HG02884 (cell line): ENCODE results near the gene IL2RG.

Source experiments
- ATAC-seq: cut with Tn5 transposase; IDR thresholded peaks from one replicate; pipeline ENCODE4 v1.9.1; 2021; ENCODE audit warnings: mild to moderate bottlenecking, moderate library complexity; ENCODE audit not compliant: unreplicated experiment

Gene IL2RG

GRCh38 chrX:71081330-71082123 lies 29.9 kb downstream of the IL2RG start:
- no peak for ATAC-seq

- no peak for ATAC-seq
Observed at GRCh38 chrX:71070531-71070930, 40.8 kb downstream of the IL2RG start.

DNA sequence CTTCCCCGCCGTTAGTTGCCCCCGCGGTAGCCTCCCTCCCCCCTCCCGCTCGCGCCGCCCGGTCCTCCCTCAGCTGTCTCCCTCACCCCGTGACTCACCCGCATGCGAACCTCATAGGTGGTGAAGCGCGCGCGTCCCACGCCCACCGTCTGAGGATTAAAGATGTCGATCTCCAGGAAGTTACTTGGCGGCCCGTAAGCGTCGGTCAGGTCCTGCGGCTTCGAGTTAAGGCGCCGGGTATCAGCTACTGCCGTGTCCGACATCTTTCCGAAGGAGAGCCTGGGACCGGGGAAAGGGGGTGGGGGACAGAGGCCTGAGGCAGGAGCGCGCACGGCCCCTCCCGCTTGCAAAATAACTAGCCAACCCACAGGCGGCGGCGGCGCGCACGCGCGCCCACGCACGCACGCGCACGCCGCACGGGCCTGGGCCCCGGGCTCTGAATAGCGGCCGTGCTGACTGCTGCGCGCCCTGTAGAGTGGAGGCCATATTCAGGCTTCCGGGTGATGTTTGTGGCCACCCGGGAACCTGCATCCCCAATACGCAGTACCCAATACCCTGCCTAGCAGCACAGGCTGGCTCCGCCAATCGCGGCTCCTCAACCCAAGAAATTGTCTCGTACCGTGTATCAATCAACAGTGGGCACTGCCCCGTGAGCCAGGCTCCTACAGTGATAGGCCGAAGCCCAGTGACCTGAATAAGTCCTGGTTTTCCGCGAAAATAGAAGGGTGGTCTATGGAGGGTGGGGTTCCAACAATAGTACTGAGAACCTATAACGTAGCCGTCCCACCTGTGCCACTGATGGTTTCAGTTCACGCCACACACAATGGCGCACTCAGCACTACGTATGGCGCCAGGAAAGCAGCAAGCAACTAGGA lies 43.1 kb downstream of the IL2RG start, which contains the start of gene SNX12:
TSS of gene SNX12 (minus strand) at position 291 of the 875 bp plus-strand sequence. CDS start at position 263, 28 bp downstream.
- peak; percentile 96 for ATAC-seq

DNA sequence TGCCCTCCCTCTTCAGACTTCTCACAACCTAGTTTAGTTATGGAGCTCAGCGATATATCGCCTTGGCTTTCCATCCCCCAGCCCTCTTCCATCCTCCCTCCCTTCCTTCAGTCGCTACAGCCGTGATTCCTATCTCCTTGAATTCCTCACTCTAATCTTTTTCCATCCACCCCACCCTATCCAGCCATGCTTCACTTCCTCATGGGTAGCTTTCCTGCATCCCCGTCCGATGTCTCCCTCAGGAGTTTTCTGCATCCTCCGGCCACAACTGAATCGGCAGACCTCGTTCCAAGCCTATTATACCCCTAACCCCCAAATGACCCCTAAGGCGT lies 43.7 kb downstream of the IL2RG start:
- no peak for ATAC-seq

- no peak for ATAC-seq
Observed at GRCh38 chrX:71067089-71067488, 44.3 kb downstream of the IL2RG start.

- no peak for ATAC-seq
Observed at GRCh38 chrX:71060127-71060526, 51.2 kb downstream of the IL2RG start.

- ATAC-seq, result no peak
Observed at GRCh38 chrX:71057848-71058530, 53.4 kb downstream of the IL2RG start.
